Mucosa of rectum (tissue), 2 donors: ENCODE results near the gene RGS3.

Experiments
- H3K27ac ChIP-seq, 2 donors: one replicate each; pipeline ENCODE4 v1.7.0; 2013; ENCODE audit warnings: inconsistent platforms in 2 of 2, low read depth in 2 of 2, low read length in 2 of 2
- H3K27me3 ChIP-seq, 2 donors: one replicate each; pipeline ENCODE4 v1.7.0; 2013; ENCODE audit warnings: low read length in 2 of 2; ENCODE audit not compliant: control insufficient read depth in 2 of 2, insufficient read depth in 2 of 2
- H3K36me3 ChIP-seq, 2 donors: one replicate each; pipeline ENCODE4 v1.7.0; 2013; ENCODE audit warnings: low read length in 2 of 2; ENCODE audit not compliant: control insufficient read depth in 2 of 2, insufficient read depth in 2 of 2
- H3K4me1 ChIP-seq, 2 donors: one replicate each; pipeline ENCODE4 v1.7.0; 2013; ENCODE audit warnings: low read length in 2 of 2, mild to moderate bottlenecking in 1 of 2; ENCODE audit not compliant: control insufficient read depth in 2 of 2, insufficient read depth in 2 of 2
- H3K4me3 ChIP-seq, 2 donors: one replicate each; pipeline ENCODE4 v1.7.0; 2013; ENCODE audit warnings: low read length in 2 of 2
- H3K9ac ChIP-seq, 2 donors: one replicate each; pipeline ENCODE4 v1.7.0; 2013; ENCODE audit warnings: low read length in 2 of 2, low read depth in 1 of 2, mild to moderate bottlenecking in 1 of 2
- H3K9me3 ChIP-seq, 2 donors: one replicate each; pipeline ENCODE4 v1.7.0; 2013; ENCODE audit warnings: low read length in 2 of 2; ENCODE audit not compliant: control insufficient read depth in 2 of 2
- donor health status: healthy.
- donor health status: Normal muscosa, but diverticular disease.

RGS3 gene

GRCh38 chr9:113580954-113581311 is 117.4 kb downstream of the RGS3 start:
- H3K9ac ChIP-seq = peak overlapping the region; percentile 50 to 56
- peak overlapping the region; percentile 70 to 77 for H3K27ac ChIP-seq
- H3K36me3 ChIP-seq = peaks cover 22 to 30% of the 10 kb centered on the region in 2 donors
- H3K4me3 ChIP-seq = peak overlapping the region in 1 of 2 donors; percentile 61
- peaks cover 42 to 44% of the 10 kb centered on the region in 2 donors for H3K4me1 ChIP-seq
- H3K27me3 ChIP-seq = no peaks in the 10 kb centered on the region
- no peaks in the 10 kb centered on the region for H3K9me3 ChIP-seq

GRCh38 chr9:113581865-113582697 is 118.6 kb downstream of the RGS3 start:
- Histone ChIP-seq H3K27me3 (no peaks in the 10 kb centered on the region), H3K9ac (peak overlapping the region; percentile 50 to 64), H3K4me1 (peaks cover 42 to 44% of the 10 kb centered on the region in 2 donors), H3K4me3 (peak overlapping the region; percentile 42 to 61), H3K9me3 (no peaks in the 10 kb centered on the region), H3K27ac (peak overlapping the region; percentile 70 to 77), H3K36me3 (peaks cover 22 to 34% of the 10 kb centered on the region in 2 donors)

GRCh38 chr9:113582698-113583200 is 119.2 kb downstream of the RGS3 start:
- Histone ChIP-seq H3K27ac (no peak overlapping the region), H3K36me3 (peaks cover 22 to 34% of the 10 kb centered on the region in 2 donors), H3K27me3 (no peaks in the 10 kb centered on the region), H3K4me3 (no peak overlapping the region), H3K4me1 (peaks cover 37 to 39% of the 10 kb centered on the region in 2 donors), H3K9ac (peak overlapping the region in 1 of 2 donors; percentile 50), H3K9me3 (no peaks in the 10 kb centered on the region)

- no peaks in the 10 kb centered on the region for H3K9me3 ChIP-seq
- H3K4me3 ChIP-seq = no peak overlapping the region
- no peak overlapping the region for H3K9ac ChIP-seq
- H3K4me1 ChIP-seq = peaks cover 34% of the 10 kb centered on the region in 2 donors
- no peak overlapping the region for H3K27ac ChIP-seq
- H3K27me3 ChIP-seq = no peaks in the 10 kb centered on the region
- peaks cover 22 to 34% of the 10 kb centered on the region in 2 donors for H3K36me3 ChIP-seq
These were observed 120.2 kb downstream of the RGS3 start for GRCh38 chr9:113583511-113584427.

- Histone ChIP-seq H3K36me3 (peaks cover 22 to 34% of the 10 kb centered on the region in 2 donors), H3K4me3 (no peak overlapping the region), H3K9ac (no peak overlapping the region), H3K4me1 (peaks cover 26% of the 10 kb centered on the region in 2 donors), H3K27ac (no peak overlapping the region), H3K9me3 (no peaks in the 10 kb centered on the region), H3K27me3 (no peaks in the 10 kb centered on the region)
These were observed 121.0 kb downstream of the RGS3 start for GRCh38 chr9:113584428-113585084.

GRCh38 chr9:113585085-113585442 is 121.5 kb downstream of the RGS3 start:
- H3K4me1 ChIP-seq = peaks cover 21% of the 10 kb centered on the region in 2 donors
- H3K27me3 ChIP-seq = no peaks in the 10 kb centered on the region
- no peak overlapping the region for H3K9ac ChIP-seq
- H3K27ac ChIP-seq = no peak overlapping the region
- no peak overlapping the region for H3K4me3 ChIP-seq
- peaks cover 22 to 32% of the 10 kb centered on the region in 2 donors for H3K36me3 ChIP-seq
- H3K9me3 ChIP-seq = no peaks in the 10 kb centered on the region

- Histone ChIP-seq H3K27ac (no peak overlapping the region), H3K9ac (no peak overlapping the region), H3K36me3 (peaks cover 22 to 32% of the 10 kb centered on the region in 2 donors), H3K27me3 (no peaks in the 10 kb centered on the region), H3K9me3 (no peaks in the 10 kb centered on the region), H3K4me3 (no peak overlapping the region), H3K4me1 (peaks cover 16% of the 10 kb centered on the region in 2 donors)
These were observed 122.0 kb downstream of the RGS3 start for GRCh38 chr9:113585555-113585954.

- no peak overlapping the region for H3K4me3 ChIP-seq
- H3K9ac ChIP-seq = no peak overlapping the region
- H3K9me3 ChIP-seq = no peaks in the 10 kb centered on the region
- H3K27me3 ChIP-seq = no peaks in the 10 kb centered on the region
- peaks cover 0 to 4% of the 10 kb centered on the region in 2 donors for H3K4me1 ChIP-seq
- H3K36me3 ChIP-seq = peaks cover 22 to 39% of the 10 kb centered on the region in 2 donors
- H3K27ac ChIP-seq = no peak overlapping the region
These were observed 124.0 kb downstream of the RGS3 start for GRCh38 chr9:113587471-113588031.

GRCh38 chr9:113588242-113588810 is 124.8 kb downstream of the RGS3 start:
- Histone ChIP-seq H3K36me3 (peaks cover 22 to 38% of the 10 kb centered on the region in 2 donors), H3K9ac (no peak overlapping the region), H3K4me3 (no peak overlapping the region), H3K4me1 (peaks cover 0 to 4% of the 10 kb centered on the region in 2 donors), H3K27me3 (no peaks in the 10 kb centered on the region), H3K27ac (no peak overlapping the region), H3K9me3 (no peaks in the 10 kb centered on the region)
